ENCODE data around the gene LRIG3. TPM values are rescaled to one million over a fixed set of nuclear protein-coding genes. Genes with fewer than 3 reads are reported as not detected.
"Not testable (repeated sequence)": the region's sequence is repeated elsewhere in the genome, so short reads cannot be mapped to it uniquely, and the experiment has no call there.

LRIG3 gene
- polyA plus RNA-seq, 5 donors = 31.3 to 56.5 (median 43.4) TPM

DNA sequence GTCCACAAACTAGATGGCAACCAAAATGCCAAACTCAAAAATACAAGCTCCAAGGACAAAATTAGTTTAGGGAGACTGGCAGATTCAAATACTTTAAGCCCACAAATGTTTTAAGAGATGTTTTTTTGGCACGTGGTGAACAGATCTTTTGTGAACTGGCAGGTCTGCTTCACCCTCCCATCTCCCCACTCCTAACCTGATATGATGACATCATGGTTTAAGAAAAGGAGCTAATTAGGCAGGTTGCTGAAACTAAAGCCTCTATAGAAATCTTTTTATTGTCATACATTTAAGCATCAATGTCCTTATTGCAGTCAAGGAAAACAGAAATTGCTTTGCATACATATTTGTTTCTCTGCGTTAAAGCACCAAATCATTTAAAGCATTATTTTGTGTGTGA lies 5.8 kb downstream of the LRIG3 start:
- DNase-seq = no peak

DNA sequence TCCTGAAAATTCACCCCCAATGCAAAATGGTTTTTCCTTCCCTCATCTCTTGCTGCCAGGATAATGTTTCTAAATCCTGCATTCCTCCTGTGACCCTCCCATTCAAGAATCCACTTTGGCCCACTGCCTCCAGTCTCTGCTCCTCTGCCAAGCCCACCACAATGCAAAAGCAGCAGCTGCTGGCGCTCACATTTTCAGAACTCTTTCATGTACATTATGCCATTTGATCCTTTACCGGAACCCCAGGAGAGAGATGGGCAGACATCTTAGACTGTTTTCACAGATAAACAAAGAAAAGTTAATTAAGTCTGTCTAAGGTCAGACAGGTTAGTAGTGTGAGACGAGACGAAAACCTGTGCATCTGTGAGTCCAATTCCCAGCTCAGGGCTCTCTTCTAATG lies 12.9 kb downstream of the LRIG3 start:
- DNase-seq = no peak

DNA sequence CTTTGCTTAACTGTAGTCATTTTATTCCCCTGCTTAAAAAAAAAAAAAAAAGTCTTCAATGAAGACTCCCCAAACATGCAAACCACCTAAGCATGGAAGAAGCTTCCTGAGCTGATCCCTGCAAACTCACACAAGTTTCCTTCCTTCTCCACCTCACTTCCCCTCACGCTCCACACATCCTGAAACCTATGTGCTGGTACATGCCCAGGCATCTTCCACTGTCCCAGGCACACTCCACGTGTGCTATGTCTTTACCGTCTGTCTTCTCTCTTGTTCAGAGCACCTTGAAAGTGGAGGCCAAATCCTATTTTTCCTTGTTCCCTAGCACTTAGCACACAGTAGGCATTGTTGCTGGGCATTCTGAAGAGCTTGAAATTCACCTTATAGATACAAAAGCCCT lies 13.4 kb downstream of the LRIG3 start:
- DNase-seq = no peak

DNA sequence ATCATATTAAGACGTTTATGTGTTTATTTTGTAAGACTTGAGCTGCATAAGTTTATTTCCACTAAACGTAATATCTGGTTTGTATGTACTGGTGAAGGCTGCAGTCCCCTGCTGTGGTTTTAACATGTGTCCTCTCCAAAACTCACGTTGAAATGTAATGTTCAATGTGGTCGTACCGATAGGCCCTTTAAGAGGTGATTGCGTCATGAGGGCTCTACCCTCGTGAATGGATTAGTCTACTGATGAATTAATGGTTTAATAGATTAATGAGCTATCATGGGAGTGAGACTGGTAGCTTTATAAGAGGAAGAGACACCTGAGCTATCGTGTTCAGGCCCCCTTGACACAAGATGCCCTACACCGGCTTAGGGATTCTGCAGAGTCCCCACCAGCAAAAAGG lies 14.9 kb downstream of the LRIG3 start:
- DNase-seq = no peak

DNA sequence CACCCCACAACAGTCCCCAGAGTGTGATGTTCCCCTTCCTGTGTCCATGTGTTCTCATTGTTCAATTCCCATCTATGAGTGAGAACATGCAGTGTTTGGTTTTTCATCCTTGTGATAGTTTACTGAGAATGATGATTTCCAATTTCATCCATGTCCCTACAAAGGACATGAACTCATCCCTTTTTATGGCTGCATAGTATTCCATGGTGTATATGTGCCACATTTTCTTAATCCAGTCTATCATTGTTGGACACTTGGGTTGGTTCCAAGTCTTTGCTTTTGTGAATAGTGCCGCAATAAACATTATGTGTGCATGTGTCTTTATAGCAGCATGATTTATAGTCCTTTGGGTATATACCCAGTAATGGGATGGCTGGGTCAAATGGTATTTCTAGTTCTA lies 17.6 kb downstream of the LRIG3 start:
- not testable (repeated sequence) for DNase-seq

DNA sequence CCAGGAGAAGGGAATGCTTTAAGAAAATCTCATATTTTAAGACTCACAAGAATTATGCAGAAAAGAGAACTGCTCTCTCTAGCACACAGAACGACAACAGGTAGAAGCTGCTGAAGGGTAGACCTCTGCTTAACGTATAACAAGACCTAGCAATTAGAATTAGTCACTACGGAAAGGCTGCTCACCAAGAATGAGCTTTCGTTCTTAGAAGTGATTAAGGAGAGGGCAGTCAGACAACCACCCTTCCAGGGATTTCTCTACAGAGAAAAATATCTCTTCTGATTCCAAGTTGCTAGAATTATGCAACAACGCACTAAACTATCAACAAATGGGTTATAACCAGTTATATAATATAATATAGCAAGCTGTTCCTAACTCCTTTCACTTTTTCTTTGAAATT lies 18.6 kb downstream of the LRIG3 start:
- no peak for DNase-seq

DNA sequence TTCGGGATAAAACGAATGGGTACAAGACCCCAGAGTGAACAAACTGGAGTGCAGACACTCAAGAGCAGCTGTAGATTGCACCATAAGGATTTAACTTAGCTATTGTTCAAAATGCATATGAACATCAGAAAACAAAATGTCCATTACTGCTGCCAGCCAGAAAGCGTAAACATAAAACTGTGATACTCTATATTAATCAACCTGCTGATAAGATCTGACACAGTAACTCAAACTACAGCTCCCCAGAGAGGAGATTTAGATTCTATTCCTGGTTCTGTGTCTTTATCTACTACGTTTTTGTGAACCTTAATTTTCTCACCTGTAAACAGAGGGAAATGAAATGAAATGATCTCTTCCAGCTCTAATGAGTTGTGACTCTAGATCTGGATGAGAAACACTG lies 22.3 kb downstream of the LRIG3 start:
- no peak for DNase-seq

DNA sequence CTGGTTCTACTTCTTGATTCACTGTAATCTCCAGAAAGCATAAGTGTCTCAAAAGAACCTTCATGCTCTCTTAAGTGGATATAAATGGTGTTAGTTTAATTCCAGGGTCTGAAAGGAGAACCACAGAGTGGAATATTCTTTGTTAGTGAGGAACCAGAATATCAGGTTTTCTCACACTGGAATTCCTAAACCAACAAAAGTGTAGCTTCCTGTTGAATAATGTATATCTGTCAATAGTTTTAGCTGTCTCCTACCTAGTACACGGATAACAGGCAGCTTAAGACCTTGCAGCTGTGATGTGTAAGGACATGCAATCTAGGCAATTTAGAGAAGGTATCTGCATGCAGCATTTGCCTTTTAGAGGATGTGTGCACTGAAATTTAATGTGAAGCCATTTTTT lies 24.0 kb downstream of the LRIG3 start:
- no peak for DNase-seq

DNA sequence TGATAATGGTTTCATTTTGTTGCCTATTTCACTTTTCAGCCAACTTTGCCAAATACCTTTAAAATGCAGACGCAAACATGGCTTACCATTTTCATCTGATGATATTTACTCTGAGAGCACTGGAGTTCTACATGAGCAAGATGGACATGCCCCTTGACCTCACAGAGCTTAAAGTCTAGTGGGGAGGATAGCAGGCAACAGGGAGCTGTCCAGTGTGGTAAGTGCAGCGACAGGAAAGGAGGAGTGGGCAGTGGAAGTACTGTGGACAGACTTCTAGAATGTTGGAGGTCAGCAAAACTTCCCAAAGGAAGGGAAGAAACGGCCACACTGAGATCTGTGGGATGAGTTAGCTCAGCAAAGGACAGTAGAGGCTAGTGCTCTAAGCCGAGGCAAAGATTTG lies 25.3 kb downstream of the LRIG3 start:
- no peak for DNase-seq

DNA sequence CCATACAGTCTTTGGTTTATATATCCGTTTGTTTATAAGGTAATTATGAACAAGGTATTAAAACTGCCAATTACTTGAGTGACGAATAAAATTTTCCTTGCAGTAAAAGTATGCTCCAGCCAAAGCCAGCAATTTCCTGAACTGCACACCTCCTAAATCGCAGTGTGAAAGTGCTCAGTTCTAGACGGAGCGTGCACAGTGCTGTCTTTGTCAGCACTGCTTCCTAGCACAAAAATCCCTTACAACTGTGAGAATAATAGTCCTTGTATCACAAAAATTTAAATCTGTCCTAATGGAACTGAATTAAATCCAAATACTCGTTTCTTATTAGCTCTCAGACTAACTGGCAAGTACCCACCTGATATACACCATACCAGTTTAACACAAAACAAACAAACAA lies 26.3 kb downstream of the LRIG3 start:
- no peak for DNase-seq

DNA sequence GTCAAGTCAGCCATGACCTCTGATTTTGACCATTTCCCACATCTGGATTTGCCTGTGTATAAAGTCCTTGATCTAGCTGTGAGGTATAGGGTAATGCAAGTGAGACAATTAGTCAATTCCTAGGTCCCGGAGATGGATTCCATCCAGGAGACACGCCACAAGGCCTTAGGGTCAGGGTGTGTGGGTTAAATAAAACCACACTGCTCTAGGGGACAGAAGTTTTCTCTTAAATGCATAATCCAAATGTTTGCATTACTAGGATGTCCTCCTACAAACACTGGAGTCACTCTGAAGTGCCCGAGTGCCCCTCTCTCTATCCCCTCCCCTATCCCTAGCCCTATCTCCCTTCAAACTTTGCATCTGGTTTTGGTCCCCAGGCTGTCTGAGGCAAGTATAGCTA lies 26.8 kb downstream of the LRIG3 start:
- no peak for DNase-seq

DNA sequence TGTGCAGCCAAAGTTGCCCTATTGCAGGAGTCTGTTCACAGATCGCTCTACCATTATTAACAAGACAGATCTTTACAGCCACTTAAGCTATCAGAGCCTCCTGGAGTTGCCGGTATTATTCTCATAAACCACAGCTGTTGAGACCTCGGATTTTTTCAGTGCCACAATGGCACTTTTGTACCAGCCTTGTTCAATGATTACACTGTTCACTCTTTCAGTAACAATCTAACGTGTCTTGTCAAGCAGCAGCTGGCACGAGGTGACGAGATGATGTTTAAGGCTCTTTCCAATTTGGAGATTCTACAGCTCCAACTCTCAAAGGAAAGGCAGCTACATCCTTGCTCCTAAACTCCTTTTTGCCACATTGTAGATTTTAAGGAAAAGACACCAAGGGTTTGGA lies 30.7 kb downstream of the LRIG3 start:
- DNase-seq = no peak

DNA sequence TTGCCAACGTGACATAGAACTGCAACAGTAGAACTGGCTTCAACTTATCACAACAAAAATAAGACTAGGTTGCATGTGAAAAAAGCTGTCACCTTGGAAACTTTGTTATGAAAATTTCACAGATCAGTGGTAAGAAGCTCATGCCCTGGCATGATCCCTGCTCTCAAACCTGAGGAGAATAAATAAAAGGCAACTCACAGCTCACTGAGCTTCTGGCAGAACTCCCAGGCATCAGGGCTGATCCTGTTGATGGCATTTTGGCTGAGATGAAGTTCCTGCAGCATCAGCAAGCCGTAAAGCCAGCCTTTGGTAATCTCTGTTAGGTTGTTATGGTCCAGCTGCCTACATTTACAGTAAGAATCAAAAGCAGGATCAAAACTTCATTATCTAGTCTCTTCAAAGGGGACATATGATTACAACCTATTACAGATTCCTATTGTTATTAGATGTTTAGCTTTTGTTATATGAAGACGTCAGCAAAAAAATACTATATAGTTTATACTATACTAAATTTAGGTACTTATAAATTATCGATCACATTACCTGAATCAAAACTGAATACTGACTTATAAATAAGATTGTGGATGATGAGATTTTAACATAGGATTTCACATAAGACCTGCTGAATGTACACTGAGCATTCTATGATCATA lies 32.0 kb downstream of the LRIG3 start:
- peak in 1 of 2 donors; percentile 42 for DNase-seq

DNA sequence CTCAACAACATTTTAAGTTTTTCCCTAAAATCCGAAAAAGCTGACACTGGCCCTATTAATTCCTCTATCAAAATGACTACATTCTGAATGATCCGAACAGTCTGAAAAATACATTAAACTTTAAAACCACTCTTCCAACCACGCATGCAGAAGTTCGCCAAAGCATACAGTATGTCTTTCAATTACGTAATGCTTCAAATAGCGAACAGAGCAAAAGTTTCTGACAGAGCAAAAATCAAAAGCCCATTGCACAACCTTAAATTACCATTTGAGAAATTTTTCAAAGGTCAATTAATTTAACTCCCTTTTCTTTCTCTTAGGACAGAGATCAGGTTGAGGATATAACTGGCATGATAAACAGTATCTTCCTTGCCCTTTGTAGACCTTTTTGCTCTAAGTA lies 33.2 kb downstream of the LRIG3 start:
- no peak for DNase-seq

DNA sequence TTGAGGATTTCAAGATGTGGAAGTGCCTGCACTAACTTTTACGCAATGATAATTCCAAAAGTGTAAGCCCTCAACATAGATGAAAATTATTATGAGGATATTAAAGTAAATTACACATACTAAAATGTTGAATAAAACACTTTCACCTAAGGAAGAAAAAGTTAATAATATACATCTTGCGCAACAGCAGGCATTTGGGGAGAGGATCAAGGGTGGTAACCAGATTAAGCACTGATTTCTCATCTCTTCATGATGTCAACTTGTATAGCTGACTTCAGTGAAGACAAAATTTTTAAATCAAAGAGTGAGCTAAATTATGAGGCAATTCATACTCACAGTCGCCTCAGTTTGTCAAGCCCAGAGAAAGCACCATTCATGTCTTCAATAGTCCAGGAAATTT lies 33.8 kb downstream of the LRIG3 start:
- DNase-seq = no peak

DNA sequence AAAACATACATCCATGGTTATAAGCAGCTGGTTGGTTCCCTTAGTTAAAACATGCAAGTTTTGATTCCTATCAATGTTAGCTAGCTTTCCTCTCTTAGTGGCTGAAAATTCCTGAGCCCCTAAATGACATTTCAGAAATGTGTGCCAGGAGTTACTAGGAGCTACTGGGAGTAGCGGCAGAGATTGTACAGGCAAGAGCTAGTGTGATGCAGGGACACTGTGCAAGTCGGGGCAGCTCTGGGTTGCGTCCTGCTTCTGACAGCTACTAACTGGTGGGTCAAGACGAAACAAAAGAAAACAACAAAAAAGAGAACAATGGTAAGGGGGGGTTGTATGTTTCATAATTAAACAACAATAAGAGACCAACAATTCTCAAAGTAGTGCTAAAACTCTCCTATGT lies 35.4 kb downstream of the LRIG3 start:
- no peak for DNase-seq

DNA sequence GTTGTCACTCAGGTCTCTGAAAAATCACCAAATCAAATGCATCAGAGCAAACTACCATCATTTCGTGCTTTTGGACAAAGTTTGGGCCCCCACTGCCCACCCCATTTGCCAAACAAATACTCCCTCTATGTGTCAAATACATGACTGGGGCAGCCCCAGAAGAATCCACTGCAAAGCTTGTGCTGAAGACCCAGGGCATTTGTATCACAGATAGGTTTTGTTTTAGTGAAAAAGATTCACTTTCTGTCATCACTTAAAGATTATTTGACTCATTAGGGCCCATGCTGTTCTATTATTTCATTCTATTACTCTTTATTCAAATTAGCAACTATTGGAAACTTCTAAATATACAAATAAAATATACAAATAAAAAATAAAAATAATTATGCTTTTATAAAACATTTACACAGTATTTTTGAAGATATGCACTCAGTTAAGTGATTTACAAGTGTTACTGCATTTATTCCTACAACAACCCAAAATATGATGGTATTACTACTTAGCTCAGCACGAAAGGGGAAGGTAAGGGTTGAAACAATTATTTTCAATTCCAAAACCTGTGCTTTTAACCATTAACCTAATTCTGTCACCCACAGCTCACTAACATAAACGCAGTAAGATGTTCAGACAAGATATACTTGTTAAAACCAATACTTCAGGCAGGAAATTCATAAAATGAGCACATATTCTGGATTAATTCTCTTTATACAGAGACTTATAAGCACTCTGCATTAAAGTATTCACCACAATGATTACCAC lies 36.5 kb downstream of the LRIG3 start:
- no peak for DNase-seq

DNA sequence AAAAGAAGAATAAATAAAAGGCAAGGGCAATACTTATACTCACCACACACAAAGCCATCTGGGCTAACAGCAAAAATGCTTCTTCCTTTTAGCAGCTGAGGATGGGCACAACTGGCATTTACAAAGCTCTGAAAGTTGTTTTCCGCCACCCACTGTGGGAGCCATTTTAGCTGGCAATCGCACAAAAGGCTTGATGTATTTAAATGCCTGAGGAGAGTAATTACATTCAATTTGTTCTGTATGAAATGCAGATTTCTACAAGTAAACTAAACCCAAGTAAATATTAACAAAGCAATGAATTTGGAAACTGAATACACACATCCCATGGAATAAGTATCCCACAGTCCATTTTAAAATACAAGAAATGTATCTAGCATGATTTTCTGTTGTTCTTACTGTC lies 37.5 kb downstream of the LRIG3 start:
- no peak for DNase-seq

DNA sequence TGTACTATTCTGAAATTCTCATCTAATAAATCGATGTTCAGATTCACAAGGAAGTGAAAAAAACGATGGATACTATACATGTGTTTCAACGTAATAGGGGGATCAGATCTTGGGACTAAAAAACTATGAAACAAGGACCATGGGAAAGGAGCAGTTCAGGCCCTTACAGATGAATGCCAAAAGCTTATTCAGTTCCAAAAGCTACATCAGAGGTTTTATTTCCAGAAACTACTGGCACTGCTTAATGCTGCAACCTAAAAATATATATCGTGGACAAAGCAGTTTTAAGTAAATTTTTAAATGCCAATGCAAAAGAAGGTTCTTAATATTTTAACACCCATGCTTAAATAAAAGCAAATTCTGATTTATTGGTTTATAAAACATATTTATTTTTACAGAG lies 38.5 kb downstream of the LRIG3 start:
- no peak for DNase-seq

DNA sequence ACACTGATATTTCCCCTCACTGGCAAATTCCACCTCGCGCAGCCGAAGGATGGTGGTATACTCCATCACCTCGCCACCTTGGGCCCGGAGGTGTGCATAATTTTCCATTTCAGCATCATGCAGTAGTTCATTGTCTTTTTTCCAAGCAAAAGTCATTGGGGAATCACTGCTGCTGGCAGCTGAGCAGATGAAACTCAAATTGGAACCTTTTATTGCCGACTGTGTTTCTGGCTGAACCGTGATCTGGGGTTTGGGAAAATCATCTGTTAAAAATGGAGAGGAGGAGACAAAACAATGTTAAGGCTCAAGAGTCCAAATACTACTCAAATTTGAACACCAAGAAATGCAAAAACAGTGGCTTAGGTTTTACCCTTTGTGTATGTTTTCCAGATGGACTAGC lies 39.7 kb downstream of the LRIG3 start:
- no peak for DNase-seq

DNA sequence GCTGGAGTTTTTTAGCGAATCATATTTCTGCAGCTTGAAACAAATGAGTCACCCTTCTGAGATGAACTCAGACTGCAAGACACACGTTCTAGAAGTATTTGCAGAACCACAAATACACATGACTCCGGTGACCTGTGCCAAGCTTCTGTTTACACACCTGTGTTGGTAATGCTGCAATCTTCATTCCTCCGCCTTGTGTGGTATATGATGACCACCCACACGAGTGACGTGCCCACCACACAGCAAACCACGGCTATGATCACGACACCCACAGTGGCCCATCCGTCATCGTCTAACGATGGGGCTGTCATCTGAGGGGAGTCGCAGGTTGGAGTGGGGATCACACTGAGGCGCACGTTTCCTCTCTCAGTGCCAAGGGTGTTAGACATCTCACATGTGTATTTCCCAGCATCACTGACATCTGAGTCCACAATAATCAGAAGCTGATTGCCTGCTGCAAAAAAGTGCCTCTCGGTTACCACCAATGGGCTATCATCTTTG lies 43.0 kb downstream of the LRIG3 start:
- no peak for DNase-seq

DNA sequence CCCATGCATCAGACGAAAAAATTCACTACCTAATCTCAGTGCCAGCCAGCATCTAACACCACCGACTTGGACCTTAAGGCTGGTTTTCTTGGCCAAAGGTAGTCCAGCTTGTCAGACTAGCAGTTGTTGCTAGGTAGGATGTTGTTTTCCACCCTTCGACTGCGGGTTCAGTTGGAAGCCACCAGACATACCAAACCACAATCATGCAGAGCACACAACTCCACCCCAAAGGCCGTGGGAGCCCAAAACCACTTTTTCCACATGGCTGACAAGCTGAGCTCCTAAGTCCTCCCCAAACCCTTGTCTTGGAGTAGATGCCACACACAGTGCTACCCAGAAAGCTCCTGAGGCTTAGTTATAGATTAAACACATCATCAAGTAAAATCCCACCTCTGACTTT lies 46.8 kb downstream of the LRIG3 start:
- no peak for DNase-seq

DNA sequence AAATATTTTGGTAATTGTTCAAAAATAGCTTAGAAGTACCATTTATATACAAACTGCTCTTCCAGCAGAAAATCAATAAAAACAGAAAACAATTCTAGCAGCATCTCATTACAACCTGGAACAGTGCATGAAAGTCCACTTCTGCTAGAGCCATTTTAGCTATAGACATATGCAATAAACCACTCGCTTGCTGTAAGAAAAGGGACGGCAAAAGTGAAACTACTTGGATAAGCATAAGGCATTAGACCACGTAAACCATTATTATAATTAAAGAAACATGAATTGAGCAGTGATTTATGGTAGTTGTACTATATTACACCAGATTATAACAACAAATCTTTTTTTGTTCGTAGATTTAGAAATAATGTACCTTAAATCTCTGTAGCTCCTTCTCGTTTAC lies 48.7 kb downstream of the LRIG3 start:
- no peak for DNase-seq

DNA sequence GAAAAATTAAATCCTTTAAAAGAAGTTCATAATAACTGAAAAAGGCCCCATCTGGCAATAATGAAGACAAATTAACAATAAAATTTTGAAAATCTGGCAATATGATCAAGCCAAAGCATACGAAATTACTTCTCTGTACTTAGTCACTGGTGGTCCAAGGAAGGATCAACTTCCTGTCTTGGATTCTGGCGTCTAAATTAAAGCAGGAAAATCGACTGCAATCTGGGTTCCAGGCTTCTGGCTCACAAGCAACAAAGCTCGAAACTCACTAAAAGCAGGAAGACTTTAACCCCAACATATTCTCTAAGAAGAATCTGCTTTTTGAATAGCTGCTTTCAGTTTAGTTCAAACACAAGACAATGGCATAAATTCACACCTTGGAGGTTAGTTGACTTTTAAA lies 49.7 kb downstream of the LRIG3 start:
- DNase-seq = no peak
